AG04449 (cell line): ENCODE measurements around the gene LRRC32.

Experiments
- CTCF ChIA-PET: fragments of 350-600 bp; formaldehyde crosslinking; extraction: SDS; loops from one replicate; lab custom pipeline; 2021; ENCODE audit warnings: antibody characterized with exemption; lab: Yijun Ruan, JAX
- POLR2A ChIA-PET: fragments of 400-600, 350-600 bp; formaldehyde crosslinking; extraction: SDS; loops from one replicate; lab custom pipeline; 2020; ENCODE audit warnings: antibody characterized with exemption, inconsistent platforms; lab: Yijun Ruan, JAX
- DNase-seq: peaks from one replicate; pipeline ENCODE4 v3.0.0-alpha.2; 2010; ENCODE audit warnings: low read depth, low spot score
- H3K4me3 ChIP-seq: 2 replicates; pipeline ENCODE4 v1.5.1; 2011; ENCODE audit warnings: low read depth, mild to moderate bottlenecking, control low read depth, low read length
- CTCF ChIP-seq: IDR thresholded peaks from one replicate; pipeline ENCODE4 v1.5.1; 2011; ENCODE audit warnings: mild to moderate bottlenecking, moderate library complexity, low read length, control low read depth, inconsistent platforms; ENCODE audit not compliant: insufficient read depth; ENCODE audit errors: missing control alignments

LRRC32 gene

GRCh38 chr11:76716268-76716667, 45.7 kb upstream of the LRRC32 start:
- ChIA-PET POLR2A (no interaction called here), CTCF (interaction anchor here (1.2 to 4.9 kb wide), 4 partner anchors 12 to 95 kb away, joined by 4 to 23 read pairs (median 4); no protein-coding TSS in a partner anchor)
- H3K4me3 ChIP-seq, result no peak overlapping the region
- DNase-seq, result no peak
- no peak for TF ChIP-seq CTCF

GRCh38 chr11:76714493-76714892, 43.9 kb upstream of the LRRC32 start:
- ChIA-PET CTCF (interaction anchor here (0.9 to 4.9 kb wide), 3 partner anchors 10 to 85 kb away, joined by 3 to 23 read pairs (median 6); no protein-coding TSS in a partner anchor), POLR2A (no interaction called here)
- H3K4me3 ChIP-seq, result no peak overlapping the region
- no peak for DNase-seq
- no peak for TF ChIP-seq CTCF

- DNase-seq, result no peak
- CTCF ChIA-PET, result interaction anchor here (0.6 to 4.9 kb wide), 6 partner anchors 8 to 86 kb away, joined by 3 to 23 read pairs (median 6); no protein-coding TSS in a partner anchor
- POLR2A ChIA-PET, result no interaction called here
- H3K4me3 ChIP-seq, result no peak overlapping the region
- no peak for TF ChIP-seq CTCF
These were observed 43.0 kb upstream of the LRRC32 start for GRCh38 chr11:76713499-76713898.

GRCh38 chr11:76712125-76712524, 41.6 kb upstream of the LRRC32 start:
- POLR2A ChIA-PET, result no interaction called here
- no peak overlapping the region for H3K4me3 ChIP-seq
- CTCF ChIA-PET, result interaction anchor here (1.3 to 1.8 kb wide), 2 partner anchors 10 to 11 kb away, joined by 3 to 6 read pairs; no protein-coding TSS in a partner anchor
- TF ChIP-seq CTCF, result no peak
- DNase-seq, result no peak

- POLR2A ChIA-PET, result no interaction called here
- TF ChIP-seq CTCF, result no peak
- no peak overlapping the region for H3K4me3 ChIP-seq
- CTCF ChIA-PET, result interaction anchor here (1.3 to 6.1 kb wide), 2 partner anchors 12 to 96 kb away, joined by 4 to 42 read pairs; no protein-coding TSS in a partner anchor
- DNase-seq, result no peak
These were observed 39.2 kb upstream of the LRRC32 start for GRCh38 chr11:76709756-76710155.

- no peak for DNase-seq
- ChIA-PET CTCF (interaction anchor here (1.3 to 6.1 kb wide), 2 partner anchors 13 to 96 kb away, joined by 4 to 42 read pairs; no protein-coding TSS in a partner anchor), POLR2A (no interaction called here)
- no peak overlapping the region for H3K4me3 ChIP-seq
- no peak for TF ChIP-seq CTCF
These were observed 38.6 kb upstream of the LRRC32 start for GRCh38 chr11:76708972-76709660.
